Neural crest cell (in vitro differentiated cells): ENCODE measurements around the gene ARHGEF17. TPM values are rescaled to one million over a fixed set of nuclear protein-coding genes. Genes with fewer than 3 reads are reported as not detected.

Experiments
- DNase-seq: peaks from one replicate; pipeline ENCODE4 v3.0.0; 2021; ENCODE audit warnings: low read depth, mixed read lengths, low spot score
- H3K27ac Mint-ChIP-seq: one replicate; pipeline ENCODE4 v1.8.0; 2021; ENCODE audit warnings: mild to moderate bottlenecking, mixed read lengths; ENCODE audit not compliant: unreplicated experiment
- H3K27me3 Mint-ChIP-seq: 2 replicates; pipeline ENCODE4 v1.8.0; 2021; ENCODE audit warnings: low read depth, mild to moderate bottlenecking, mixed read lengths
- H3K36me3 Mint-ChIP-seq: 2 replicates; pipeline ENCODE4 v1.8.0; 2021; ENCODE audit warnings: low read depth, mild to moderate bottlenecking, mixed read lengths
- H3K4me1 Mint-ChIP-seq: 2 replicates; pipeline ENCODE4 v1.8.0; 2021; ENCODE audit warnings: mixed read lengths
- H3K4me3 Mint-ChIP-seq: one replicate; pipeline ENCODE4 v1.8.0; 2021; ENCODE audit warnings: mild to moderate bottlenecking, mixed read lengths
- H3K9me3 Mint-ChIP-seq: 2 replicates; pipeline ENCODE4 v1.8.0; 2021; ENCODE audit warnings: mixed read lengths
- CTCF ChIP-seq: fragments of 200-600 bp; sonication (generic); conservative IDR thresholded peaks from 2 replicates; pipeline ENCODE4 v1.5.0; 2021; ENCODE audit warnings: antibody characterized with exemption, mild to moderate bottlenecking
- total RNA-seq: library from RNA; stranded (reverse); gene quantifications from 2 replicates; pipeline ENCODE4 v1.2.1, GENCODE V29; 2021

The ARHGEF17 gene
- total RNA-seq, 1 donor from 2014 or later = 55.7 TPM

GRCh38 chr11:73399159-73399590 lies 91.1 kb downstream of the ARHGEF17 start:
- no peak overlapping the region for H3K27ac Mint-ChIP-seq
- no peaks in the 10 kb centered on the region for H3K9me3 Mint-ChIP-seq
- H3K4me1 Mint-ChIP-seq = peaks cover 17% of the 10 kb centered on the region
- no peak for DNase-seq
- no peaks in the 10 kb centered on the region for H3K36me3 Mint-ChIP-seq
- no peak for TF ChIP-seq CTCF
- no peaks in the 10 kb centered on the region for H3K27me3 Mint-ChIP-seq
- peak overlapping the region; percentile 7 for H3K4me3 Mint-ChIP-seq

GRCh38 chr11:73399636-73400035 lies 91.6 kb downstream of the ARHGEF17 start:
- DNase-seq = no peak
- Mint-ChIP-seq H3K27ac (no peak overlapping the region), H3K4me3 (peak overlapping the region; percentile 7), H3K4me1 (peaks cover 18% of the 10 kb centered on the region), H3K27me3 (no peaks in the 10 kb centered on the region), H3K36me3 (no peaks in the 10 kb centered on the region), H3K9me3 (no peaks in the 10 kb centered on the region)
- TF ChIP-seq CTCF = no peak

GRCh38 chr11:73400293-73400692 lies 92.2 kb downstream of the ARHGEF17 start:
- DNase-seq = no peak
- H3K4me3 Mint-ChIP-seq = no peak overlapping the region
- TF ChIP-seq CTCF = no peak

GRCh38 chr11:73401217-73401923 lies 93.3 kb downstream of the ARHGEF17 start:
- H3K27ac Mint-ChIP-seq = no peak overlapping the region
- H3K4me3 Mint-ChIP-seq = no peak overlapping the region
- no peak for DNase-seq
- peaks cover 3% of the 10 kb centered on the region for H3K36me3 Mint-ChIP-seq
- H3K4me1 Mint-ChIP-seq = peaks cover 18% of the 10 kb centered on the region
- TF ChIP-seq CTCF = no peak
- H3K27me3 Mint-ChIP-seq = no peaks in the 10 kb centered on the region
- no peaks in the 10 kb centered on the region for H3K9me3 Mint-ChIP-seq

More at GRCh38 chr11:73400293-73400692, 92.2 kb downstream of the ARHGEF17 start:
- H3K4me1 Mint-ChIP-seq = peaks cover 18% of the 10 kb centered on the region
- no peaks in the 10 kb centered on the region for H3K9me3 Mint-ChIP-seq
- H3K27me3 Mint-ChIP-seq = no peaks in the 10 kb centered on the region
- no peaks in the 10 kb centered on the region for H3K36me3 Mint-ChIP-seq
- no peak overlapping the region for H3K27ac Mint-ChIP-seq

GRCh38 chr11:73401924-73402833 lies 94.1 kb downstream of the ARHGEF17 start:
- no peak overlapping the region for H3K27ac Mint-ChIP-seq
- no peaks in the 10 kb centered on the region for H3K27me3 Mint-ChIP-seq
- H3K4me3 Mint-ChIP-seq = no peak overlapping the region
- peaks cover 3% of the 10 kb centered on the region for H3K36me3 Mint-ChIP-seq
- H3K4me1 Mint-ChIP-seq = peaks cover 18% of the 10 kb centered on the region
- no peaks in the 10 kb centered on the region for H3K9me3 Mint-ChIP-seq
- DNase-seq = no peak
- TF ChIP-seq CTCF = no peak
